HCT116 (cell line): ENCODE measurements around the gene PXT1. TPM values are rescaled to one million over a fixed set of nuclear protein-coding genes. Genes with fewer than 3 reads are reported as not detected.
"Not testable (repeated sequence)": the region's sequence is repeated elsewhere in the genome, so short reads cannot be mapped to it uniquely, and the experiment has no call there.

ENCODE experiments used
- ATAC-seq: fragments of 200-7000 bp; cut with Tn5 transposase; 2 replicates; pipeline ENCODE4 v1.9.1; 2020; ENCODE audit warnings: mild to moderate bottlenecking, moderate library complexity
- BruUV-seq: library from RNA; stranded (reverse); fragments of 400-500 nt; replicated peaks from 2 replicates; lab custom pipeline; 2021; lab: Mats Ljungman, UMichigan
- CTCF ChIA-PET: fragments of 300-600 bp; sonication (Branson Sonifier 250); formaldehyde crosslinking; loops from one replicate; lab custom pipeline; 2021; ENCODE audit warnings: antibody characterized with exemption; lab: Charles Lee
- POLR2A ChIA-PET: fragments of 300-600, 350-600 bp; sonication (Branson Sonifier 250); formaldehyde crosslinking; loops from one replicate; lab custom pipeline; 2021; ENCODE audit warnings: antibody characterized with exemption; lab: Charles Lee
- RAD21 ChIA-PET, 2 experiments: fragments of 300-600 bp; sonication (Branson Sonifier 250); formaldehyde crosslinking; loops; one replicate each; lab custom pipeline; 2023; ENCODE audit warnings: low total read pairs in 2 of 2; ENCODE audit not compliant: uncharacterized antibody in 2 of 2, unreplicated experiment in 2 of 2, low non-redundant PET in 1 of 2; lab: Charles Lee
- DNase-seq: peaks from one replicate; pipeline ENCODE4 v3.0.0-alpha.2; 2010; ENCODE audit warnings: low read depth, low spot score
- H2AFZ ChIP-seq: fragments of 200-600 bp; shearing (Covaris generic), sonication (generic); 2 replicates; pipeline ENCODE4 v1.6.1; 2017; ENCODE audit warnings: low read depth, mixed run types, mixed read lengths, antibody characterized with exemption, low read length; ENCODE audit not compliant: poor library complexity, severe bottlenecking
- H3K27ac ChIP-seq: 2 replicates; pipeline ENCODE4 v1.5.1; 2012; ENCODE audit warnings: low read depth, low read length
- H3K27me3 ChIP-seq: fragments of 200-600 bp; sonication (generic); 2 replicates; pipeline ENCODE4 v1.6.1; 2016; ENCODE audit warnings: mixed run types, low read length, mixed read lengths; ENCODE audit not compliant: insufficient read depth
- H3K36me3 ChIP-seq, 2 experiments: fragments of 200-500 bp in 1 of 2; fragments of 200-600 bp in 1 of 2; sonication (Bioruptor generic) in 1 of 2; sonication (generic) in 1 of 2; 2 replicates each; pipeline versions ENCODE4 v1.5.1 to v1.6.1; 2014 to 2016; ENCODE audit warnings: low read length in 2 of 2, inconsistent platforms in 1 of 2, mixed read lengths in 1 of 2, mixed run types in 1 of 2; ENCODE audit not compliant: insufficient read depth in 2 of 2, control insufficient read depth in 1 of 2
- H3K4me1 ChIP-seq, 2 experiments: fragments of 200-600 bp in 1 of 2; sonication (generic) in 1 of 2; 2 replicates each; pipeline versions ENCODE4 v1.5.1 to v1.6.1; 2012 to 2017; ENCODE audit warnings: low read length in 2 of 2, inconsistent platforms in 1 of 2, mild to moderate bottlenecking in 1 of 2, mixed read lengths in 1 of 2, mixed run types in 1 of 2, moderate library complexity in 1 of 2; ENCODE audit not compliant: insufficient read depth in 2 of 2, control insufficient read depth in 1 of 2
- H3K4me2 ChIP-seq: fragments of 200-600 bp; sonication (generic); 2 replicates; pipeline ENCODE4 v1.6.1; 2017; ENCODE audit warnings: mixed run types, low read length, mixed read lengths
- H3K4me3 ChIP-seq, 2 experiments: fragments of 200-600 bp in 1 of 2; sonication (generic) in 1 of 2; replicated peaks in 1 of 2; 2 replicates each; pipeline ENCODE4 v1.5.1; 2011 to 2016; ENCODE audit warnings: low read length in 2 of 2, control low read depth in 1 of 2, low read depth in 1 of 2, mild to moderate bottlenecking in 1 of 2, mixed read lengths in 1 of 2, mixed run types in 1 of 2
- H3K79me2 ChIP-seq: fragments of 200-600 bp; sonication (generic); 2 replicates; pipeline ENCODE4 v1.6.1; 2017; ENCODE audit warnings: mild to moderate bottlenecking, mixed run types, low read length, moderate library complexity, mixed read lengths; ENCODE audit not compliant: insufficient read depth
- H3K9ac ChIP-seq: fragments of 200-600 bp; sonication (generic); 2 replicates; pipeline ENCODE4 v1.6.1; 2016; ENCODE audit warnings: low read length, mixed read lengths
- H3K9me2 ChIP-seq: fragments of 200-600 bp; sonication (generic), shearing (Covaris generic); 2 replicates; pipeline ENCODE4 v1.6.1; 2017; ENCODE audit warnings: mixed run types, mild to moderate bottlenecking, moderate library complexity; ENCODE audit not compliant: insufficient read depth
- H3K9me3 ChIP-seq, 2 experiments: fragments of 200-500 bp in 1 of 2; fragments of 200-600 bp in 1 of 2; sonication (Bioruptor generic) in 1 of 2; sonication (generic) in 1 of 2; 2 replicates each; pipeline ENCODE4 v1.6.1; 2014 to 2017; ENCODE audit warnings: low read length in 2 of 2, mixed read lengths in 2 of 2, inconsistent platforms in 1 of 2, low read depth in 1 of 2, mild to moderate bottlenecking in 1 of 2, mixed run types in 1 of 2, moderate library complexity in 1 of 2; ENCODE audit not compliant: control insufficient read depth in 1 of 2, insufficient read depth in 1 of 2
- H4K20me1 ChIP-seq: fragments of 200-600 bp; sonication (generic), shearing (Covaris generic); 2 replicates; pipeline ENCODE4 v1.6.1; 2017; ENCODE audit warnings: mixed run types, mild to moderate bottlenecking, moderate library complexity; ENCODE audit not compliant: insufficient read depth
- ATF3 ChIP-seq: IDR thresholded peaks from 2 replicates; pipeline ENCODE4 v1.6.1; 2012
- CEBPB ChIP-seq: IDR thresholded peaks from 2 replicates; pipeline ENCODE4 v1.6.1; 2012; ENCODE audit warnings: low read depth
- EGR1 ChIP-seq: IDR thresholded peaks from 2 replicates; pipeline ENCODE4 v1.6.1; 2012; ENCODE audit warnings: low read depth
- ELF1 ChIP-seq: IDR thresholded peaks from 2 replicates; pipeline ENCODE4 v1.6.1; 2012; ENCODE audit warnings: low read depth, borderline replicate concordance
- EZH2 ChIP-seq: fragments of 200-600 bp; sonication (generic); IDR thresholded peaks from 2 replicates; pipeline ENCODE4 v1.6.1; 2017; ENCODE audit warnings: antibody characterized with exemption, mixed run types
- EZH2phosphoT487 ChIP-seq: fragments of 200-600 bp; IDR thresholded peaks from 2 replicates; pipeline ENCODE4 v1.6.1; 2018; ENCODE audit warnings: antibody characterized with exemption, borderline replicate concordance
- FOSL1 ChIP-seq: IDR thresholded peaks from 2 replicates; pipeline ENCODE4 v1.6.1; 2012; ENCODE audit warnings: low read depth
- JUND ChIP-seq: IDR thresholded peaks from 2 replicates; pipeline ENCODE4 v1.6.1; 2012
- TCF7L2 ChIP-seq: IDR thresholded peaks from 2 replicates; pipeline ENCODE4 v1.7.0; 2011; ENCODE audit warnings: borderline replicate concordance, inconsistent platforms; ENCODE audit not compliant: insufficient read depth, insufficient read length; ENCODE audit errors: extremely low read depth
- YY1 ChIP-seq: IDR thresholded peaks from 2 replicates; pipeline ENCODE4 v1.6.1; 2011; ENCODE audit warnings: low read length, low read depth, moderate library complexity, mild to moderate bottlenecking; ENCODE audit not compliant: insufficient replicate concordance; ENCODE audit errors: extremely low read depth
- ZFX ChIP-seq: fragments of 450-650 bp; IDR thresholded peaks from 2 replicates; pipeline ENCODE4 v1.6.1; 2017
- intact Hi-C: fragments of 100-400 bp; cut with micrococcal nuclease; formaldehyde crosslinking; loops from 2 replicates; pipeline ENCODE4 v1.10.0; 2022
- total RNA-seq: library from RNA; stranded (reverse); gene quantifications from one replicate; pipeline ENCODE4 v1.2.1, GENCODE V29; 2021; ENCODE audit not compliant: unreplicated experiment

Gene PXT1
- total RNA-seq, 1 experiment from 2014 or later, result 0.17 TPM

GRCh38 chr6:36487698-36488097 lies 45.0 kb upstream of the PXT1 start:
- peaks cover 14 to 16% of the 10 kb centered on the region in 2 experiments; a peak in 3 of 4 replicates for H3K36me3 ChIP-seq
- no peak overlapping the region for H2AFZ ChIP-seq
- ChIA-PET RAD21 (no interaction called here), CTCF (no interaction called here), POLR2A (no interaction called here)
- H4K20me1 ChIP-seq, result no peaks in the 10 kb centered on the region
- no TSS peak for BruUV-seq
- H3K4me2 ChIP-seq, result no peak overlapping the region
- DNase-seq (no peak), ATAC-seq (no peak)
- no peak overlapping the region for H3K4me3 ChIP-seq
- H3K9me3 ChIP-seq, result no peaks in the 10 kb centered on the region
- no peak overlapping the region for H3K9ac ChIP-seq
- H3K4me1 ChIP-seq, result no peaks in the 10 kb centered on the region
- H3K9me2 ChIP-seq, result no peaks in the 10 kb centered on the region
- intact Hi-C loops, result no loop called here
- no peaks in the 10 kb centered on the region for H3K79me2 ChIP-seq
- TF ChIP-seq ZFX, result no peak
- no peak for TF ChIP-seq ELF1
- no peaks in the 10 kb centered on the region for H3K27me3 ChIP-seq
- no peak overlapping the region for H3K27ac ChIP-seq

GRCh38 chr6:36484736-36485135 lies 42.1 kb upstream of the PXT1 start:
- intact Hi-C loops, result no loop called here
- H3K27ac ChIP-seq, result no peak overlapping the region
- H3K79me2 ChIP-seq, result no peaks in the 10 kb centered on the region
- BruUV-seq, result no TSS peak
- H3K4me3 ChIP-seq, result no peak overlapping the region
- ChIA-PET RAD21 (no interaction called here), CTCF (no interaction called here), POLR2A (no interaction called here)
- no peak for DNase-seq
- H3K9me2 ChIP-seq, result no peaks in the 10 kb centered on the region
- no peak overlapping the region for H2AFZ ChIP-seq
- H3K9ac ChIP-seq, result no peak overlapping the region
- H3K4me1 ChIP-seq, result no peaks in the 10 kb centered on the region
- no peaks in the 10 kb centered on the region for H4K20me1 ChIP-seq
- ATAC-seq, result no peak
- peaks cover 21 to 24% of the 10 kb centered on the region in 2 experiments for H3K36me3 ChIP-seq
- TF ChIP-seq ATF3, result no peak
- no peak for TF ChIP-seq EZH2
- TF ChIP-seq EZH2phosphoT487, result no peak
- no peak for TF ChIP-seq CEBPB
- TF ChIP-seq FOSL1, result no peak
- TF ChIP-seq TCF7L2, result no peak
- no peak for TF ChIP-seq ELF1
- TF ChIP-seq YY1, result no peak
- TF ChIP-seq JUND, result no peak
- no peak for TF ChIP-seq EGR1
- H3K27me3 ChIP-seq, result no peaks in the 10 kb centered on the region
- no peaks in the 10 kb centered on the region for H3K9me3 ChIP-seq
- no peak overlapping the region for H3K4me2 ChIP-seq

DNA sequence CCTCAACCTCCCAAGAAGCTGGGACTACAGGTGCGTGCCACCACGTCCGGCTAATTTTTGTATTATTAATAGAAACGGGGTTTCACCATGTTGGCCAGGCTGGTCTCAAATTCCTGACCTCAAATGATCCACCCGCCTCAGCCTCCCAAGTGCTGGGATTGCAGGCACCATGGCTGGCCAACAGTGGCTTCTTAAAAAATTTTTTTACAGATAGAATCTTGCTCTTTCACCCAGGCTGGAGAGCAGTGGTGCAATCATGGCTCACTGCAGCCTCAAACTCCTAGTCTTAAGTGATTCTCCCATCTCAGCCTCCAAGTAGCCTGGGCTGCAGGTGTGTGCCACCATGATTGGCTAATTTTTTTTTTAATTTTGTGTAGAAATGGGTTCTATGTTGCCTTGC lies 40.7 kb upstream of the PXT1 start:
- H3K9ac ChIP-seq, H3K9me2 ChIP-seq, H3K27me3 ChIP-seq, intact Hi-C loops, CTCF ChIA-PET, H3K4me1 ChIP-seq, BruUV-seq, H4K20me1 ChIP-seq, POLR2A ChIA-PET, H3K4me3 ChIP-seq, DNase-seq, RAD21 ChIA-PET, H3K4me2 ChIP-seq, H2AFZ ChIP-seq, H3K79me2 ChIP-seq, H3K27ac ChIP-seq, H3K9me3 ChIP-seq, ATAC-seq: not testable (repeated sequence)
- peaks cover 21 to 29% of the 10 kb centered on the region in 2 experiments for H3K36me3 ChIP-seq
